ENCODE data around the gene MYL6B.

The MYL6B gene

GRCh38 chr12:56124133-56124532, 28.3 kb upstream of the MYL6B start:
- no peak overlapping the region for H3K4me3 ChIP-seq (ENCODE audit: low read depth, low read length)
- H3K36me3 ChIP-seq (ENCODE audit: control insufficient read depth, insufficient read depth, low read length), result peaks cover 16% of the 10 kb centered on the region
- H3K9ac ChIP-seq (ENCODE audit: low read length), result no peak overlapping the region
- H3K27ac ChIP-seq (ENCODE audit: low read depth, low read length), result no peak overlapping the region
- peaks cover 21% of the 10 kb centered on the region for H3K4me1 ChIP-seq (ENCODE audit: control insufficient read depth, insufficient read depth, low read length)
- no peaks in the 10 kb centered on the region for H3K27me3 ChIP-seq (ENCODE audit: control insufficient read depth, insufficient read depth, low read length)
- H3K9me3 ChIP-seq (ENCODE audit: control insufficient read depth, insufficient read depth, low read depth, low read length), result no peaks in the 10 kb centered on the region

GRCh38 chr12:56126732-56127239, 25.6 kb upstream of the MYL6B start:
- Histone ChIP-seq H3K4me1 (ENCODE audit: control insufficient read depth, insufficient read depth, low read length) (peaks cover 18% of the 10 kb centered on the region), H3K27me3 (ENCODE audit: control insufficient read depth, insufficient read depth, low read length) (no peaks in the 10 kb centered on the region), H3K9ac (ENCODE audit: low read length) (no peak overlapping the region), H3K9me3 (ENCODE audit: control insufficient read depth, insufficient read depth, low read depth, low read length) (no peaks in the 10 kb centered on the region), H3K27ac (ENCODE audit: low read depth, low read length) (no peak overlapping the region), H3K4me3 (ENCODE audit: low read depth, low read length) (peak overlapping the region; percentile 62), H3K36me3 (ENCODE audit: control insufficient read depth, insufficient read depth, low read length) (peaks cover 19% of the 10 kb centered on the region)

- Histone ChIP-seq H3K36me3 (ENCODE audit: control insufficient read depth, insufficient read depth, low read length) (peaks cover 25% of the 10 kb centered on the region), H3K27me3 (ENCODE audit: control insufficient read depth, insufficient read depth, low read length) (no peaks in the 10 kb centered on the region), H3K9me3 (ENCODE audit: control insufficient read depth, insufficient read depth, low read depth, low read length) (no peaks in the 10 kb centered on the region), H3K9ac (ENCODE audit: low read length) (peak overlapping the region; percentile 57), H3K4me3 (ENCODE audit: low read depth, low read length) (peak overlapping the region; percentile 62), H3K27ac (ENCODE audit: low read depth, low read length) (0 out of 2 replicates have a peak overlapping the region, but pooled peaks have one; percentile 22), H3K4me1 (ENCODE audit: control insufficient read depth, insufficient read depth, low read length) (peaks cover 18% of the 10 kb centered on the region)
Observed at GRCh38 chr12:56127485-56127887, 24.9 kb upstream of the MYL6B start.

GRCh38 chr12:56127888-56128669, 24.3 kb upstream of the MYL6B start, which contains the start of gene ESYT1:
ESYT1 (plus strand) TSS chr12:56128267; CDS start chr12:56128320, 53 bp downstream.
- Histone ChIP-seq H3K4me1 (ENCODE audit: control insufficient read depth, insufficient read depth, low read length) (peaks cover 18% of the 10 kb centered on the region), H3K4me3 (ENCODE audit: low read depth, low read length) (peak within 1 kb of the TSS; percentile 98), H3K36me3 (ENCODE audit: control insufficient read depth, insufficient read depth, low read length) (peaks cover 28% of the 10 kb centered on the region), H3K27me3 (ENCODE audit: control insufficient read depth, insufficient read depth, low read length) (no peaks in the 10 kb centered on the region), H3K27ac (ENCODE audit: low read depth, low read length) (peak within 1 kb of the TSS; percentile 91), H3K9ac (ENCODE audit: low read length) (peak within 1 kb of the TSS; percentile 92), H3K9me3 (ENCODE audit: control insufficient read depth, insufficient read depth, low read depth, low read length) (no peaks in the 10 kb centered on the region)

GRCh38 chr12:56128670-56129205, 23.6 kb upstream of the MYL6B start:
- peaks cover 34% of the 10 kb centered on the region for H3K36me3 ChIP-seq (ENCODE audit: control insufficient read depth, insufficient read depth, low read length)
- H3K4me3 ChIP-seq (ENCODE audit: low read depth, low read length), result peak overlapping the region; percentile 98
- no peaks in the 10 kb centered on the region for H3K9me3 ChIP-seq (ENCODE audit: control insufficient read depth, insufficient read depth, low read depth, low read length)
- H3K4me1 ChIP-seq (ENCODE audit: control insufficient read depth, insufficient read depth, low read length), result peaks cover 18% of the 10 kb centered on the region
- H3K27me3 ChIP-seq (ENCODE audit: control insufficient read depth, insufficient read depth, low read length), result no peaks in the 10 kb centered on the region
- peak overlapping the region; percentile 91 for H3K27ac ChIP-seq (ENCODE audit: low read depth, low read length)
- H3K9ac ChIP-seq (ENCODE audit: low read length), result peak overlapping the region; percentile 92

GRCh38 chr12:56129206-56129941, 23.0 kb upstream of the MYL6B start:
- Histone ChIP-seq H3K9me3 (ENCODE audit: control insufficient read depth, insufficient read depth, low read depth, low read length) (no peaks in the 10 kb centered on the region), H3K27ac (ENCODE audit: low read depth, low read length) (no peak overlapping the region), H3K36me3 (ENCODE audit: control insufficient read depth, insufficient read depth, low read length) (peaks cover 41% of the 10 kb centered on the region), H3K4me3 (ENCODE audit: low read depth, low read length) (peak overlapping the region; percentile 98), H3K27me3 (ENCODE audit: control insufficient read depth, insufficient read depth, low read length) (no peaks in the 10 kb centered on the region), H3K4me1 (ENCODE audit: control insufficient read depth, insufficient read depth, low read length) (peaks cover 18% of the 10 kb centered on the region), H3K9ac (ENCODE audit: low read length) (peak overlapping the region; percentile 92)

- Histone ChIP-seq H3K9me3 (ENCODE audit: control insufficient read depth, insufficient read depth, low read depth, low read length) (no peaks in the 10 kb centered on the region), H3K36me3 (ENCODE audit: control insufficient read depth, insufficient read depth, low read length) (peaks cover 47% of the 10 kb centered on the region), H3K9ac (ENCODE audit: low read length) (no peak overlapping the region), H3K4me3 (ENCODE audit: low read depth, low read length) (peak overlapping the region; percentile 98), H3K27ac (ENCODE audit: low read depth, low read length) (no peak overlapping the region), H3K4me1 (ENCODE audit: control insufficient read depth, insufficient read depth, low read length) (peaks cover 18% of the 10 kb centered on the region), H3K27me3 (ENCODE audit: control insufficient read depth, insufficient read depth, low read length) (no peaks in the 10 kb centered on the region)
Observed at GRCh38 chr12:56129942-56130495, 22.4 kb upstream of the MYL6B start.

- Histone ChIP-seq H3K4me1 (ENCODE audit: control insufficient read depth, insufficient read depth, low read length) (peaks cover 18% of the 10 kb centered on the region), H3K9ac (ENCODE audit: low read length) (no peak overlapping the region), H3K27me3 (ENCODE audit: control insufficient read depth, insufficient read depth, low read length) (no peaks in the 10 kb centered on the region), H3K4me3 (ENCODE audit: low read depth, low read length) (no peak overlapping the region), H3K9me3 (ENCODE audit: control insufficient read depth, insufficient read depth, low read depth, low read length) (no peaks in the 10 kb centered on the region), H3K27ac (ENCODE audit: low read depth, low read length) (no peak overlapping the region), H3K36me3 (ENCODE audit: control insufficient read depth, insufficient read depth, low read length) (peaks cover 50% of the 10 kb centered on the region)
Observed at GRCh38 chr12:56130876-56131275, 21.5 kb upstream of the MYL6B start.

- H3K36me3 ChIP-seq (ENCODE audit: control insufficient read depth, insufficient read depth, low read length), result peaks cover 88% of the 10 kb centered on the region
- H3K4me1 ChIP-seq (ENCODE audit: control insufficient read depth, insufficient read depth, low read length), result no peaks in the 10 kb centered on the region
- no peak overlapping the region for H3K4me3 ChIP-seq (ENCODE audit: low read depth, low read length)
- no peak overlapping the region for H3K9ac ChIP-seq (ENCODE audit: low read length)
- no peaks in the 10 kb centered on the region for H3K9me3 ChIP-seq (ENCODE audit: control insufficient read depth, insufficient read depth, low read depth, low read length)
- no peak overlapping the region for H3K27ac ChIP-seq (ENCODE audit: low read depth, low read length)
- no peaks in the 10 kb centered on the region for H3K27me3 ChIP-seq (ENCODE audit: control insufficient read depth, insufficient read depth, low read length)
Observed at GRCh38 chr12:56134897-56135296, 17.5 kb upstream of the MYL6B start.

- no peak overlapping the region for H3K9ac ChIP-seq (ENCODE audit: low read length)
- H3K36me3 ChIP-seq (ENCODE audit: control insufficient read depth, insufficient read depth, low read length), result peaks cover 86% of the 10 kb centered on the region
- no peak overlapping the region for H3K4me3 ChIP-seq (ENCODE audit: low read depth, low read length)
- H3K27ac ChIP-seq (ENCODE audit: low read depth, low read length), result no peak overlapping the region
- no peaks in the 10 kb centered on the region for H3K27me3 ChIP-seq (ENCODE audit: control insufficient read depth, insufficient read depth, low read length)
- no peaks in the 10 kb centered on the region for H3K4me1 ChIP-seq (ENCODE audit: control insufficient read depth, insufficient read depth, low read length)
- no peaks in the 10 kb centered on the region for H3K9me3 ChIP-seq (ENCODE audit: control insufficient read depth, insufficient read depth, low read depth, low read length)
Observed at GRCh38 chr12:56137853-56138571, 14.4 kb upstream of the MYL6B start.

Measured in HUES6 (cell line).